Activated CD8-positive, alpha-beta T cell treated with anti-CD3 and anti-CD28 coated beads for 36 hours (primary cell): ENCODE results near the gene CABLES1. TPM values are rescaled to one million over a fixed set of nuclear protein-coding genes. Genes with fewer than 3 reads are reported as not detected.

ENCODE experiments used
- ATAC-seq: fragments of 200-7000 bp; cut with Tn5 transposase; one replicate; pipeline ENCODE4 v1.10.0; 2021; ENCODE audit warnings: mild to moderate bottlenecking, moderate library complexity
- CTCF ChIA-PET: fragments of 350-600 bp; sonication (Branson Sonifier 250); formaldehyde crosslinking; loops from one replicate; lab custom pipeline; 2021; ENCODE audit warnings: antibody characterized with exemption; lab: Charles Lee
- POLR2A ChIA-PET: fragments of 350-600 bp; sonication (Branson Sonifier 250); formaldehyde crosslinking; loops from one replicate; lab custom pipeline; 2021; ENCODE audit warnings: antibody characterized with exemption; lab: Charles Lee
- DNase-seq: peaks from one replicate; pipeline ENCODE4 v3.0.0-alpha.2; 2020
- H3K27ac Mint-ChIP-seq: one replicate; pipeline ENCODE4 v1.8.0; 2021; ENCODE audit warnings: mild to moderate bottlenecking, mixed read lengths
- H3K27me3 Mint-ChIP-seq: one replicate; pipeline ENCODE4 v1.8.0; 2021; ENCODE audit warnings: mixed read lengths
- H3K36me3 Mint-ChIP-seq: one replicate; pipeline ENCODE4 v1.8.0; 2021; ENCODE audit warnings: low read depth, mixed read lengths
- H3K4me1 Mint-ChIP-seq: one replicate; pipeline ENCODE4 v1.8.0; 2021; ENCODE audit warnings: low read depth, mixed read lengths
- H3K4me3 Mint-ChIP-seq: one replicate; pipeline ENCODE4 v1.8.0; 2021; ENCODE audit warnings: mild to moderate bottlenecking, moderate library complexity, mixed read lengths
- H3K9me3 Mint-ChIP-seq: one replicate; pipeline ENCODE4 v1.8.0; 2021; ENCODE audit warnings: mixed read lengths
- intact Hi-C: fragments of 100-400 bp; cut with micrococcal nuclease; formaldehyde crosslinking; loops from one replicate; pipeline ENCODE4 v1.10.0; 2022
- total RNA-seq, 2 experiments: library from RNA; stranded (reverse); gene quantifications; one replicate each; pipeline ENCODE4 v1.2.3, GENCODE V29; 2021
- TF ChIP-seq, protein P1 (sequence below): fragments of 200-600 bp; IDR thresholded peaks from one replicate; pipeline ENCODE4 v1.8.0; 2022; ENCODE audit warnings: antibody characterized with exemption, mild to moderate bottlenecking

The CABLES1 gene
- total RNA-seq, 2 experiments from 2014 or later = 1.8 to 2.0 TPM

DNA sequence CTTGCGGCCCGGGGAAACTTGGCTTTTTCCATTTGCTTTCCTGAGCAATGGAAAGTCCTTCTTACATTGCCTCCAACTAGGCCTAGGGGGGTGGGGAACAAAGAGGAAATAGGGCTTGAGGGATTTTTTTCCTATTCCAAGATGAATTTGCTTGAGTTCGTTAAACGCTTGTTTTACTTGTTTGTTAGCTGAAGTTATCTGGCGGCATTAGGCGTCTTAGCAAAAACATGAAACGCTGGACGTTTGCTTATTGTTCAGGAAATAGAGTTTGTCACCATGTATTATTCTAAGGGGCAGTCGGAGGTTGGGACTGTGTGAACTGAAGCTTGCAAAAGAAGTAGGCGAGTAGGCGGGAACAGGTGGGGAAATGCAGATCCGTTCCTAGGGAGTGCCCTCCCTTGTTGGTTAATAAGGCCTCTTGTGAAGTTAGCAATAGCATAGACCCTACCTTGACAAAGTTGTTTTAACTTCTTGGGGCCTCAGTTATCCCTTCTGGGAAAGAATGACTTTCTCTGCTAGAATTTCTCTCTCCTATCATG lies 1.9 kb downstream of the CABLES1 start:
- no peaks in the 10 kb centered on the region for H3K36me3 Mint-ChIP-seq
- ChIA-PET CTCF (interaction anchor here (1.0 to 2.5 kb wide), 2 partner anchors 19 to 274 kb away, joined by 3 to 9 read pairs; no protein-coding TSS in a partner anchor), POLR2A (interaction anchor here (0.9 to 1.2 kb wide), 3 partner anchors 14 to 365 kb away, joined by 3 to 4 read pairs (median 3); no protein-coding TSS in a partner anchor)
- peaks cover 10% of the 10 kb centered on the region for H3K4me1 Mint-ChIP-seq
- TF ChIP-seq, protein P1, sequence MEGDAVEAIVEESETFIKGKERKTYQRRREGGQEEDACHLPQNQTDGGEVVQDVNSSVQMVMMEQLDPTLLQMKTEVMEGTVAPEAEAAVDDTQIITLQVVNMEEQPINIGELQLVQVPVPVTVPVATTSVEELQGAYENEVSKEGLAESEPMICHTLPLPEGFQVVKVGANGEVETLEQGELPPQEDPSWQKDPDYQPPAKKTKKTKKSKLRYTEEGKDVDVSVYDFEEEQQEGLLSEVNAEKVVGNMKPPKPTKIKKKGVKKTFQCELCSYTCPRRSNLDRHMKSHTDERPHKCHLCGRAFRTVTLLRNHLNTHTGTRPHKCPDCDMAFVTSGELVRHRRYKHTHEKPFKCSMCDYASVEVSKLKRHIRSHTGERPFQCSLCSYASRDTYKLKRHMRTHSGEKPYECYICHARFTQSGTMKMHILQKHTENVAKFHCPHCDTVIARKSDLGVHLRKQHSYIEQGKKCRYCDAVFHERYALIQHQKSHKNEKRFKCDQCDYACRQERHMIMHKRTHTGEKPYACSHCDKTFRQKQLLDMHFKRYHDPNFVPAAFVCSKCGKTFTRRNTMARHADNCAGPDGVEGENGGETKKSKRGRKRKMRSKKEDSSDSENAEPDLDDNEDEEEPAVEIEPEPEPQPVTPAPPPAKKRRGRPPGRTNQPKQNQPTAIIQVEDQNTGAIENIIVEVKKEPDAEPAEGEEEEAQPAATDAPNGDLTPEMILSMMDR = no peak
- intact Hi-C loops = loop anchor here (10.0 kb wide), 1 partner anchor 98 kb away; no protein-coding TSS in a partner anchor
- no peaks in the 10 kb centered on the region for H3K9me3 Mint-ChIP-seq
- ATAC-seq = no peak
- H3K27me3 Mint-ChIP-seq = peaks cover 44% of the 10 kb centered on the region
- DNase-seq = no peak
- peak overlapping the region; percentile 41 for H3K4me3 Mint-ChIP-seq
- no peak overlapping the region for H3K27ac Mint-ChIP-seq

DNA sequence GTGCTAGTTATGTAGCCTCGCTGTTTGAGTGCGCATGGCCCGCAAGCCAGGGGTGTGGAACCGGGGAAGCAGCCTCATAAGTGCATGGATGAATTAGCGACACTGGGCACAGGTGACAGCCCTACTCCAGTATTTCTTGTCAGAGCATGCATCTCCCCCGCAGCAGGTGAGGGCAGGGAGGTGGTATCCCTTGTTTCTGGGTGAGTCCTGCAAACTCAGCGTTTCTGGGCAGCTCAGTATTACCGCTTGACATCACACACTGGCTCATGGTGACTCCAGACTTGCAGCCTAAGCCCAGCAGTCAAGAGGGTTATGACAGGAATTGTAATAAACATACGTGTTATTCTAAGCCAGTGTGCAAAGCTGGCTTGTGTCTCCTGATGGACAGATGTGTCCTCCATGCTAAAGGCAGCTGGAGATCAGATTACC lies 2.5 kb downstream of the CABLES1 start:
- Mint-ChIP-seq H3K4me3 (no peak overlapping the region), H3K27me3 (peaks cover 40% of the 10 kb centered on the region), H3K9me3 (no peaks in the 10 kb centered on the region), H3K36me3 (no peaks in the 10 kb centered on the region), H3K4me1 (peaks cover 10% of the 10 kb centered on the region), H3K27ac (no peak overlapping the region)
- CTCF ChIA-PET = interaction anchor here (1.0 to 2.5 kb wide), 3 partner anchors 20 to 274 kb away, joined by 3 to 9 read pairs (median 3); no protein-coding TSS in a partner anchor
- intact Hi-C loops = loop anchor here (10.0 kb wide), 1 partner anchor 97 kb away; no protein-coding TSS in a partner anchor
- POLR2A ChIA-PET = interaction anchor here (0.9 to 1.2 kb wide), 3 partner anchors 14 to 364 kb away, joined by 3 to 4 read pairs (median 3); no protein-coding TSS in a partner anchor
- TF ChIP-seq, protein P1 = no peak
- no peak for DNase-seq
- ATAC-seq = no peak

DNA sequence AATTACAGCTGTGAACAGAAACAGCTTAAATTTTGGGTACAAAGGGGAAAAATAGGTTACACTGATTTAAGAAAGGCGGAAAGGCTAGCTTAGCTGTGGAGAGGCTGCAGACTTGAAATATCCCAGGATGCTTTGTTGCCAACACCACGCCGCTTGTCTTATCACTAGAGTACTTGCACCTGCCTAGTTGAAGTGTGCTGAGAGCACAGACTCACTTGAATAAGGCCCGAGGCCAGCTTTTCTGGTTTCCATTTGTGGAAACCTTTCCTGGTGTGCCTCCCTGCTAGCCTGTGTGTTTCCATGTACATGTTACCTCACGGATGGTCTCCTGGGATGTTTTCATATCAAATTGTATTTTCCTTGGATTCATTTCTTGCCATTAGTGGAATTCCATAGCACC lies 3.2 kb downstream of the CABLES1 start:
- TF ChIP-seq, protein P1 = no peak
- intact Hi-C loops = loop anchor here (10.0 kb wide), 1 partner anchor 96 kb away; no protein-coding TSS in a partner anchor
- DNase-seq (no peak), ATAC-seq (no peak)
- peaks cover 15% of the 10 kb centered on the region for H3K4me1 Mint-ChIP-seq
- H3K27ac Mint-ChIP-seq = no peak overlapping the region
- ChIA-PET POLR2A (no interaction called here), CTCF (interaction anchor here (1.0 to 2.5 kb wide), 3 partner anchors 20 to 273 kb away, joined by 3 to 9 read pairs (median 3); no protein-coding TSS in a partner anchor)
- peaks cover 40% of the 10 kb centered on the region for H3K27me3 Mint-ChIP-seq
- H3K4me3 Mint-ChIP-seq = no peak overlapping the region
- H3K36me3 Mint-ChIP-seq = no peaks in the 10 kb centered on the region
- no peaks in the 10 kb centered on the region for H3K9me3 Mint-ChIP-seq

DNA sequence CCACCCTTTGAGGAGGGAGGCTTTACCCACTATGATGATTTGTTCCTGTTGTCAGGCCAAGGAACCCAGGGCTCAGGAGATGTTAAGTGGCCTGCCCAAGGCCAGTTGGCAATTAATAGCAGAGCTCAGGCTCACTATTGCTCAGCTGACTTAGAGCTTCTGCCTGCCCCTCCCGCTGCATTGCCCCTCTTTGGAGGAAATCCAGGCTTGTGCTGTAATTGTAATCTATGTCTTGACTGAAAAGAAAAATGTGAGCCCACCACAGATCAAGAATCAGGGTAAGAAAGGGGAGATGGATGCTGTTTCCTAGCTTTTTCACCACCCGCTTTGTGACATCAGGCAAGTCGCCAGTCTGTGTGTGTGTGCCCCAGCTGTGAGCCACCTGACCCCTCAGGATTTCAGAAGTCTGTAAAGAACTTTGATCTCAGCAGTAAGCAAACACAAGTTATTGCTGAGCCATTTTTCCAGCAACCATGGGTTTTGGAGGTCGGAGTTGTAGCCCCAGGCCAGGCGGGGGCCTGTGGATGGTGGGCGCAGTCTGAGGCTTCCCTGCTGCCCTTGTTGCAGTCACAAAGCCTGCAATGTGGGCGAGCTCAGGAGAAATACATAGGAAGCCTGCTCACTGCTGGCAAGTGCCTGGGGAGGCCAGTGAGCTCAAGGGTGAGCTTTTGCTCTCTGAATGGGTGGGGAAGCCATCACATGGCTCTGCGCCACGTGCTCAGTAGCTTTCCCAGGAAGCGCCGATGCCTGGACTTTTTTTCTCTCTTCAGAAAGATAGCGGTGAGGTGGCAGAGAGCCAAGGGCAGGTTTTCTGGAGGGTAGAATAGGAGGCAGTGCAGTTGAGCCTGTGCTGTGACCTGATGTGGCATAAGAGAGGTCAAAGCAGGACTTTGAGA lies 6.1 kb downstream of the CABLES1 start:
- intact Hi-C loops = no loop called here
- ATAC-seq (no peak), DNase-seq (no peak)
- Mint-ChIP-seq H3K4me1 (peaks cover 11% of the 10 kb centered on the region), H3K36me3 (no peaks in the 10 kb centered on the region), H3K27me3 (peaks cover 26% of the 10 kb centered on the region), H3K9me3 (no peaks in the 10 kb centered on the region), H3K4me3 (no peak overlapping the region), H3K27ac (no peak overlapping the region)
- TF ChIP-seq, protein P1 = no peak
- ChIA-PET POLR2A (no interaction called here), CTCF (interaction anchor here (1.6 kb wide), 1 partner anchor 10 kb away, joined by 5 read pairs; no protein-coding TSS in a partner anchor)
